Measurements from ENCODE around the gene ERMN. TPM values are rescaled to one million over a fixed set of nuclear protein-coding genes. Genes with fewer than 3 reads are reported as not detected.
"Not testable (repeated sequence)": the region's sequence is repeated elsewhere in the genome, so short reads cannot be mapped to it uniquely, and the experiment has no call there.

Gene ERMN
- total RNA-seq, 1 donor from 2014 or later = 0.52 TPM

DNA sequence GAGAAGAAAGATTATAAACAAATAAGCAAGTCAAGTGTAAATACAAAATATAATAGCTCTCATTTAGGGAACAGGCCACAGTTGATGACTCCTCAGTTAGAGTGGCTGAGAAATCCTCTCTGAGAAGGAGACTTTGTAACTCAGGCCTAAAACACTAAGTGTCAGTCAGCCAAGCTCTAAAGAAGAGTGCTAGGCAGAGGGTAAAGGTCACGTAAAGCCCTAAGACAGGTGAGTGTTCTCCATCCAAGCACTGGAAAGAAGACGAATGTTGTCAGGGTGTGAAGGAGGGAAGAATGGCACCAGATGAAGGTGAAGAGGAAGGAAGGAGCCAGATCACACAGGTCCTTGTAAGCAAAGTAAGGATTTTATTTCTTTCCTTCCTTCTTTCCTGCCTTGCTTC lies 24.3 kb downstream of the ERMN start:
- H3K27ac ChIP-seq (ENCODE audit: low read depth, low read length) = no peak overlapping the region
- no peaks in the 10 kb centered on the region for H3K27me3 ChIP-seq (ENCODE audit: control insufficient read depth in 3 of 3, insufficient read depth in 3 of 3, low read length in 3 of 3)
- H3K4me3 ChIP-seq (ENCODE audit: low read length in 3 of 3) = no peak overlapping the region
- no peaks in the 10 kb centered on the region for H3K36me3 ChIP-seq (ENCODE audit: control insufficient read depth in 3 of 3, insufficient read depth in 3 of 3, low read length in 3 of 3)
- H3K9me3 ChIP-seq (ENCODE audit: control insufficient read depth in 3 of 3, low read length in 3 of 3) = no peaks in the 10 kb centered on the region
- no peaks in the 10 kb centered on the region for H3K4me1 ChIP-seq (ENCODE audit: control insufficient read depth in 3 of 3, insufficient read depth in 3 of 3, low read length in 3 of 3)
- H3K9ac ChIP-seq (ENCODE audit: low read depth in 1 of 3, low read length in 3 of 3) = no peak overlapping the region

DNA sequence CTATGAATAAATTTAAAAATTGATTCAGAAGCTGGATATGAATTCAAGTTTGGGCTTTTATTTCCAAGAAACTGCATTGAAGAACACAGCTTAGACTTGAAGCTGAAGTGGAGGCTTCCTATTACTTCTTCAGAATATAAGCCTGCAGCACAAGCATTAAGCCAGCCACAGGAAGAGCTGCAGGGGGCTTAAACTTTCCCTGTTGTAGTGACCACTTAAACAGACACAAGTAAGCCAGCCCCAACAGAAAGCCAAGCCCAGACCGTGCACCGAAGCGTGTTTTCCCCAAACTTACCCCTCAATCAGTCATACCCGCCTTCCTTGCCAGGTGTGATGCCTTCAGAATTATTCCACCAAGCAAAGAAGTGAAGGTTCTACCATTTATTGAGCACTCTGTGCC lies 28.7 kb downstream of the ERMN start:
- no peaks in the 10 kb centered on the region for H3K27me3 ChIP-seq (ENCODE audit: control insufficient read depth in 3 of 3, insufficient read depth in 3 of 3, low read length in 3 of 3)
- H3K4me1 ChIP-seq (ENCODE audit: control insufficient read depth in 3 of 3, insufficient read depth in 3 of 3, low read length in 3 of 3) = no peaks in the 10 kb centered on the region
- no peaks in the 10 kb centered on the region for H3K36me3 ChIP-seq (ENCODE audit: control insufficient read depth in 3 of 3, insufficient read depth in 3 of 3, low read length in 3 of 3)
- H3K27ac ChIP-seq (ENCODE audit: low read depth, low read length) = no peak overlapping the region
- H3K4me3 ChIP-seq (ENCODE audit: low read length in 3 of 3) = no peak overlapping the region
- no peak overlapping the region for H3K9ac ChIP-seq (ENCODE audit: low read depth in 1 of 3, low read length in 3 of 3)
- H3K9me3 ChIP-seq (ENCODE audit: control insufficient read depth in 3 of 3, low read length in 3 of 3) = no peaks in the 10 kb centered on the region

DNA sequence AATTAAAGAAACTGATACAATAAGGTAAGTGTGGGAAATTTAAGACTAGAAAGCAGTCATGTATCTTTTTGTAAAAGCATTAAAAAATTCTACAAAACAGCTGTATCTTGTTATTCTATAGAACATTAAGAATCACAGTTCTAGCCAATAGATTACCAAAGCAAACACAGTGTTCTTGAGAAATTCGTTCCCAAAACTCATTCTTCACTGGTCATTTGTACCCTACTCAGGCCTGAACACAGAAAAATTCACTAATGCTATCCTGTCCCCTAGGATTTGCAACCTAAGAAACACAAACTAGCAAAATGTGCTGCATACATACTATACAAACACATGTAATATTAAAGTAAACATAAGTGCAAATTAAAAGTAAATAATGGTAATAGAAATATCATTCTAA lies 29.1 kb downstream of the ERMN start:
- Histone ChIP-seq H3K36me3 (ENCODE audit: control insufficient read depth in 3 of 3, insufficient read depth in 3 of 3, low read length in 3 of 3) (no peaks in the 10 kb centered on the region), H3K9ac (ENCODE audit: low read depth in 1 of 3, low read length in 3 of 3) (no peak overlapping the region), H3K27ac (ENCODE audit: low read depth, low read length) (no peak overlapping the region), H3K9me3 (ENCODE audit: control insufficient read depth in 3 of 3, low read length in 3 of 3) (no peaks in the 10 kb centered on the region), H3K4me3 (ENCODE audit: low read length in 3 of 3) (no peak overlapping the region), H3K27me3 (ENCODE audit: control insufficient read depth in 3 of 3, insufficient read depth in 3 of 3, low read length in 3 of 3) (no peaks in the 10 kb centered on the region), H3K4me1 (ENCODE audit: control insufficient read depth in 3 of 3, insufficient read depth in 3 of 3, low read length in 3 of 3) (no peaks in the 10 kb centered on the region)

GRCh38 chr2:157292853-157293252 lies 32.8 kb downstream of the ERMN start:
- H3K4me3 ChIP-seq (ENCODE audit: low read length in 3 of 3) = no peak overlapping the region
- H3K4me1 ChIP-seq (ENCODE audit: control insufficient read depth in 3 of 3, insufficient read depth in 3 of 3, low read length in 3 of 3) = no peaks in the 10 kb centered on the region
- H3K36me3 ChIP-seq (ENCODE audit: control insufficient read depth in 3 of 3, insufficient read depth in 3 of 3, low read length in 3 of 3) = no peaks in the 10 kb centered on the region
- H3K9me3 ChIP-seq (ENCODE audit: control insufficient read depth in 3 of 3, low read length in 3 of 3) = no peaks in the 10 kb centered on the region
- no peak overlapping the region for H3K27ac ChIP-seq (ENCODE audit: low read depth, low read length)
- H3K27me3 ChIP-seq (ENCODE audit: control insufficient read depth in 3 of 3, insufficient read depth in 3 of 3, low read length in 3 of 3) = no peaks in the 10 kb centered on the region
- no peak overlapping the region for H3K9ac ChIP-seq (ENCODE audit: low read depth in 1 of 3, low read length in 3 of 3)

DNA sequence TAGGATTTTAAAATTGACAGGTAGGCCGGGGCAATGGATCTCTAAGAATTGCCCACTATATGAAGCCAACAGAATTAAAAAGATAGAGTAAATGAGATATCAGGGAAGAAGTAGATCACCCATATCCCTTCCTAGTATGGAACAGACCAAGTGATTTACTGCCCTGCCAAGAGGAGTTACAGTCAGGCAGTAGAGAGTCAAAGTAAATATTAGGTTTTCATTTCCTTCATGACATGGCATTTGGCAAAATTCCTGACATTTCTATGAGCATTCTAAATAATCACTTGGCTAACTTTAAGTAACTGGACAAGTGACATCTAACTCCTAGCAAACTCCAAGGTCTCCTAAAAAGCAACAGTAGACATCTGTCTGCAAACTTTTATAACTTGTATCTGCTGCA lies 34.6 kb downstream of the ERMN start:
- Histone ChIP-seq H3K36me3 (ENCODE audit: control insufficient read depth in 3 of 3, insufficient read depth in 3 of 3, low read length in 3 of 3) (no peaks in the 10 kb centered on the region), H3K27me3 (ENCODE audit: control insufficient read depth in 3 of 3, insufficient read depth in 3 of 3, low read length in 3 of 3) (no peaks in the 10 kb centered on the region), H3K4me1 (ENCODE audit: control insufficient read depth in 3 of 3, insufficient read depth in 3 of 3, low read length in 3 of 3) (no peaks in the 10 kb centered on the region), H3K27ac (ENCODE audit: low read depth, low read length) (no peak overlapping the region), H3K9me3 (ENCODE audit: control insufficient read depth in 3 of 3, low read length in 3 of 3) (no peaks in the 10 kb centered on the region), H3K9ac (ENCODE audit: low read depth in 1 of 3, low read length in 3 of 3) (no peak overlapping the region), H3K4me3 (ENCODE audit: low read length in 3 of 3) (no peak overlapping the region)

DNA sequence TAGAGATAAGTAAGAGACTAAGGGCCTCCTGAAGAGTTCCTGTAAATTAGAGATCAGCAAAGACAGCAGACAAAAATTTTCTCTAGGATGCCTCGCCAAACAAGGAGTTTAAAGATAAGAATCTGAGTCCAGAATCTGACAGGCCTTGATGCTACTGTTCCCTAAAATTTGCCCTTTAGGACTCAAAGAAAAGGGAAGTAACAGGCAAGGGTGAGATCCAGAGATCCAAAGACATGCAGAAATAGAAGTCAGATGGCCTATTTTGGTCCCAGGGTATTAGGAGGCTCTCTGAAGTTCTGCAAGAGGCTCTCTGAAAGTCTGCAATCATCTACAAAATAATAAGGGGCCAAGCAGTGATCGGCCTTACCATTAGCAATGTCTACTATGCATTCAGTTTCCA lies 35.1 kb downstream of the ERMN start:
- no peak overlapping the region for H3K4me3 ChIP-seq (ENCODE audit: low read length in 3 of 3)
- no peaks in the 10 kb centered on the region for H3K27me3 ChIP-seq (ENCODE audit: control insufficient read depth in 3 of 3, insufficient read depth in 3 of 3, low read length in 3 of 3)
- H3K9ac ChIP-seq (ENCODE audit: low read depth in 1 of 3, low read length in 3 of 3) = no peak overlapping the region
- H3K27ac ChIP-seq (ENCODE audit: low read depth, low read length) = no peak overlapping the region
- no peaks in the 10 kb centered on the region for H3K36me3 ChIP-seq (ENCODE audit: control insufficient read depth in 3 of 3, insufficient read depth in 3 of 3, low read length in 3 of 3)
- H3K4me1 ChIP-seq (ENCODE audit: control insufficient read depth in 3 of 3, insufficient read depth in 3 of 3, low read length in 3 of 3) = no peaks in the 10 kb centered on the region
- H3K9me3 ChIP-seq (ENCODE audit: control insufficient read depth in 3 of 3, low read length in 3 of 3) = no peaks in the 10 kb centered on the region

GRCh38 chr2:157287160-157287559 lies 38.5 kb downstream of the ERMN start:
- Histone ChIP-seq H3K4me1 (ENCODE audit: control insufficient read depth in 3 of 3, insufficient read depth in 3 of 3, low read length in 3 of 3) (no peaks in the 10 kb centered on the region), H3K9ac (ENCODE audit: low read depth in 1 of 3, low read length in 3 of 3) (no peak overlapping the region), H3K27me3 (ENCODE audit: control insufficient read depth in 3 of 3, insufficient read depth in 3 of 3, low read length in 3 of 3) (no peaks in the 10 kb centered on the region), H3K4me3 (ENCODE audit: low read length in 3 of 3) (no peak overlapping the region), H3K36me3 (ENCODE audit: control insufficient read depth in 3 of 3, insufficient read depth in 3 of 3, low read length in 3 of 3) (no peaks in the 10 kb centered on the region), H3K9me3 (ENCODE audit: control insufficient read depth in 3 of 3, low read length in 3 of 3) (no peaks in the 10 kb centered on the region), H3K27ac (ENCODE audit: low read depth, low read length) (no peak overlapping the region)

DNA sequence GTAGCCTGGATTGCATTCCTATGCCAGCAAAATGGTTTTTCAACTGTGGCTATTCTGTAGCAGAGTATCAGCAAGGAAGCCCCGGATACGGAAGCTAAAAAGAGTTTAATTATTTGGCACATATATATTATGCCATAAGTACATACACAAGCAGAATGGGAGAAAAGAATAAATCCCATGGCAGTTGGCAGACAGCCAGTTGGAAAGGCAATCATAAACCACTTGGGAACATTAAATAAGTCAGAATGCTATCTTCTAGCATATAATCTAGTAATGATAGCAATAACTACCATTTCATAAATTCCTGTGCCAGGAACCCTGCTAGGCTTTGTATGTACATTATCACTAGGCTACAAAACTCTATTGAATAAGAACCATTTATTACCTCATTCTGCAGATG lies 42.2 kb downstream of the ERMN start:
- Histone ChIP-seq H3K4me3 (ENCODE audit: low read length in 3 of 3) (no peak overlapping the region), H3K27ac (ENCODE audit: low read depth, low read length) (no peak overlapping the region), H3K9me3 (ENCODE audit: control insufficient read depth in 3 of 3, low read length in 3 of 3) (no peaks in the 10 kb centered on the region), H3K36me3 (ENCODE audit: control insufficient read depth in 3 of 3, insufficient read depth in 3 of 3, low read length in 3 of 3) (no peaks in the 10 kb centered on the region), H3K27me3 (ENCODE audit: control insufficient read depth in 3 of 3, insufficient read depth in 3 of 3, low read length in 3 of 3) (no peaks in the 10 kb centered on the region), H3K4me1 (ENCODE audit: control insufficient read depth in 3 of 3, insufficient read depth in 3 of 3, low read length in 3 of 3) (no peaks in the 10 kb centered on the region), H3K9ac (ENCODE audit: low read depth in 1 of 3, low read length in 3 of 3) (no peak overlapping the region)

DNA sequence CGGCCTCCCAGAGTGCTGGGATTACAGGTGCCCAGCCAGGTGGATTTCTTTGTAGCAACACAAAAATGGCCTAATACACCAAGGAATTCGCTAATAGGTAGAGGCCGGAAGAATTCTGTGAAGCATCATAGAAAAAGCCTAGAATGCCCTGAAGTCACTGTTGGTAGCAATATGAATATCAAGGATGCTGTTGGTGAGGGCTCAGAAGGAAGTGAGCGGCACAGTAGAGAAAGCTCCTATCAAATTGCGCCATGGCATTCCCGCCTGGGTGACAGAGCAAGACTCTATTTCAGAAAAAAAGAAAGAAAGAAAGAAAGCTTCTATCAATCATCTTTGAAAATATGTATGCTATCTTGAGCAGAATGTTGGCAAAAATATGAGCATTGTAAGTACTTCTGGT lies 44.3 kb downstream of the ERMN start:
- Histone ChIP-seq H3K27ac (ENCODE audit: low read depth, low read length) (no peak overlapping the region), H3K9me3 (ENCODE audit: control insufficient read depth in 3 of 3, low read length in 3 of 3) (no peaks in the 10 kb centered on the region), H3K4me3 (ENCODE audit: low read length in 3 of 3) (no peak overlapping the region), H3K4me1 (ENCODE audit: control insufficient read depth in 3 of 3, insufficient read depth in 3 of 3, low read length in 3 of 3) (no peaks in the 10 kb centered on the region), H3K27me3 (ENCODE audit: control insufficient read depth in 3 of 3, insufficient read depth in 3 of 3, low read length in 3 of 3) (no peaks in the 10 kb centered on the region), H3K9ac (ENCODE audit: low read depth in 1 of 3, low read length in 3 of 3) (no peak overlapping the region), H3K36me3 (ENCODE audit: control insufficient read depth in 3 of 3, insufficient read depth in 3 of 3, low read length in 3 of 3) (no peaks in the 10 kb centered on the region)

DNA sequence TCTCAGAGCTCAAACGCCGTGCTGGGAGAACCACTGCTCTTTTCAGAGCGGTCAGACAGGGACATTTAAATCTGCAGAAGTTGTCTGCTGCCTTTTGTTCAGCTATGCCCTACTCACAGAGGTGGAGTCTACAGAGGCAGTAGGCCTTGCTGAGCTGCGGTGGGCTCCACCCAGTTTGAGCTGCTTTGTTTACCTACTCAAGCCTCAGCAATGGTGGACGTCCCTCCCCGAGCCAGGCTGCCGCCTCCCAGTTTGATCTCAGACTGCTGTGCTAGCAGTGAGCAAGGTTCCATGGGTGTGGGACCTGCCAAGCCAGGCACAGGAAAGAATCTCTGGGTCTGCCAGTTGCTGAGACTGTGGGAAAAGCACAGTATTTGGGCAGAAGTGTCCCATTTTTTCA lies 46.3 kb downstream of the ERMN start:
- not testable (repeated sequence) for H3K27me3 ChIP-seq (ENCODE audit: control insufficient read depth in 3 of 3, insufficient read depth in 3 of 3, low read length in 3 of 3); H3K36me3 ChIP-seq (ENCODE audit: control insufficient read depth in 3 of 3, insufficient read depth in 3 of 3, low read length in 3 of 3); H3K27ac ChIP-seq (ENCODE audit: low read depth, low read length); H3K4me1 ChIP-seq (ENCODE audit: control insufficient read depth in 3 of 3, insufficient read depth in 3 of 3, low read length in 3 of 3); H3K9me3 ChIP-seq (ENCODE audit: control insufficient read depth in 3 of 3, low read length in 3 of 3); H3K4me3 ChIP-seq (ENCODE audit: low read length in 3 of 3); H3K9ac ChIP-seq (ENCODE audit: low read depth in 1 of 3, low read length in 3 of 3)

GRCh38 chr2:157271590-157272203 lies 53.9 kb downstream of the ERMN start:
- no peak overlapping the region for H3K27ac ChIP-seq (ENCODE audit: low read depth, low read length)
- no peak overlapping the region for H3K9ac ChIP-seq (ENCODE audit: low read depth in 1 of 3, low read length in 3 of 3)
- H3K27me3 ChIP-seq (ENCODE audit: control insufficient read depth in 3 of 3, insufficient read depth in 3 of 3, low read length in 3 of 3) = no peaks in the 10 kb centered on the region
- no peak overlapping the region for H3K4me3 ChIP-seq (ENCODE audit: low read length in 3 of 3)
- no peaks in the 10 kb centered on the region for H3K36me3 ChIP-seq (ENCODE audit: control insufficient read depth in 3 of 3, insufficient read depth in 3 of 3, low read length in 3 of 3)
- H3K9me3 ChIP-seq (ENCODE audit: control insufficient read depth in 3 of 3, low read length in 3 of 3) = no peaks in the 10 kb centered on the region
- H3K4me1 ChIP-seq (ENCODE audit: control insufficient read depth in 3 of 3, insufficient read depth in 3 of 3, low read length in 3 of 3) = no peaks in the 10 kb centered on the region

All from skeletal muscle tissue (tissue), 4 donors.